GM13976 (cell line): ENCODE measurements around the gene LIMK1.
"Not testable (repeated sequence)": the region's sequence is repeated elsewhere in the genome, so short reads cannot be mapped to it uniquely, and the experiment has no call there.

ENCODE experiments used
- DNase-seq: peaks from one replicate; pipeline ENCODE4 v3.0.0; 2012; ENCODE audit warnings: low spot score
- in situ Hi-C: fragments of 300-500 bp; cut with MboI; formaldehyde crosslinking; loops from one replicate; pipeline ENCODE4 v1.12.0; 2022; ENCODE audit warnings: low sequenced_read_pairs, mixed read lengths, inconsistent platforms; ENCODE audit not compliant: unreplicated experiment
- TF ChIP-seq, protein P1 (sequence below): IDR thresholded peaks from 2 replicates; pipeline ENCODE4 v1.5.1; 2012; ENCODE audit warnings: borderline replicate concordance, mild to moderate bottlenecking; ENCODE audit not compliant: insufficient read depth; ENCODE audit errors: extremely low read depth, missing control alignments, control extremely low read depth

LIMK1 gene

DNA sequence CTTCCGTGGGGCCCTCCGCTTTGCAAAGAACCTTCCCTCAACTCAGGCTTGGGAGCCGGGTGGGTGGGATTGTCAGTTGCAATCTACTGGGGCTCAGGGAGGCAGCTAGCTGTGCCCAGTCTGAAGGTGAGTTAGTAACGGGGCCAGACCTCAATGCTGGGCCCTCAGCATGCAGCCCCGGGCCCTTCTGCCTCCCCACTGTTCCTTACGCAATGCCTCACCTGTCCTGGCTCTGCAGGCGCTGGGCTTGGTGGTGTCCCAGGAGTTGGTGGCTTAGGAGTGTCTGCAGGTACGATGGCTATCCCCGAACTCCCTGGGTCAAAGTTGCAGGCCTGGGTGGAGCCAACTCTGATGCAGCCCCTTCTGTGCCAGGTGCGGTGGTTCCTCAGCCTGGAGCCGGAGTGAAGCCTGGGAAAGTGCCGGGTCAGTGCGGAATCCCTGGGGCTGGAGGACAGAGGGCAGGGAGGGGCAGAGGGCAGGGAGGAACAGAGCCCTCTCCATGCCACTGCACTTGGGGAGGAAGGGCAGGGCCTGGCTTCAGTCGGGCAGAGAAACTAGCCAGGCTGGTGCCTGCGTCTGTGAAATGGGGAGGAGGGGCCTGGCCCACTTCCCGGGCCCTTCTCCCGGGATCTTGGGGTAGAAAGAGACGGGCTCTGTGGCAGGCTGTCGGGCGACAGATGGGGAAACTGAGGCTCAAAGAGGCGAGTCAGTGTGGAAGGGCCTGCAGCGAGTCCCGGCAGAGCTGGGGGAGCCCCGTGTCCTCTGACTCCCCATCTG, 40.7 kb upstream of the LIMK1 start:
- TF ChIP-seq, protein P1, sequence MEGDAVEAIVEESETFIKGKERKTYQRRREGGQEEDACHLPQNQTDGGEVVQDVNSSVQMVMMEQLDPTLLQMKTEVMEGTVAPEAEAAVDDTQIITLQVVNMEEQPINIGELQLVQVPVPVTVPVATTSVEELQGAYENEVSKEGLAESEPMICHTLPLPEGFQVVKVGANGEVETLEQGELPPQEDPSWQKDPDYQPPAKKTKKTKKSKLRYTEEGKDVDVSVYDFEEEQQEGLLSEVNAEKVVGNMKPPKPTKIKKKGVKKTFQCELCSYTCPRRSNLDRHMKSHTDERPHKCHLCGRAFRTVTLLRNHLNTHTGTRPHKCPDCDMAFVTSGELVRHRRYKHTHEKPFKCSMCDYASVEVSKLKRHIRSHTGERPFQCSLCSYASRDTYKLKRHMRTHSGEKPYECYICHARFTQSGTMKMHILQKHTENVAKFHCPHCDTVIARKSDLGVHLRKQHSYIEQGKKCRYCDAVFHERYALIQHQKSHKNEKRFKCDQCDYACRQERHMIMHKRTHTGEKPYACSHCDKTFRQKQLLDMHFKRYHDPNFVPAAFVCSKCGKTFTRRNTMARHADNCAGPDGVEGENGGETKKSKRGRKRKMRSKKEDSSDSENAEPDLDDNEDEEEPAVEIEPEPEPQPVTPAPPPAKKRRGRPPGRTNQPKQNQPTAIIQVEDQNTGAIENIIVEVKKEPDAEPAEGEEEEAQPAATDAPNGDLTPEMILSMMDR: no peak
- no peak for DNase-seq
- in situ Hi-C loops: no loop called here

DNA sequence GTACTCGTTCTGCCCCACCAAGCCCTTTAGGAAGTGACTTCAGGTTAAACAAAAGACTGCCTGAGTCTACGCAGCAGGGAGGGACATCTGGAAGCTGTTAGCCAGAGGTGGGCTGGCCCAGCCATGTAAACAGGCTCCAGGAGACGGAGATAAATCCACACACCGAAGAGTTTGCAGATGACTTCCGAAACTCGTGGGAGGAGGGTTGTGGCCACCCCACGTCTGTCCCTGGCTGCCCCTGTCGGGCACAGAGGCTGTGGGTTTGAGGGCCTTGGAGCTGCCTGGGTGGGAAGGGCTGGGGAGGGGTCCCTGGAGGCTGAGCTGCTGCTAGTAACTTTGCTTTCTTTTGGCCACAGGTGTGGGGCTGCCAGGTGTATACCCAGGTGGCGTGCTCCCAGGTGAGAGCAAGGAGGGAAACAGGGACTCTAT, 40.1 kb upstream of the LIMK1 start:
- in situ Hi-C loops: no loop called here
- TF ChIP-seq, protein P1: no peak
- DNase-seq: no peak

GRCh38 chr7:74044366-74045350, 38.9 kb upstream of the LIMK1 start:
- in situ Hi-C loops: no loop called here
- TF ChIP-seq, protein P1: no peak

DNA sequence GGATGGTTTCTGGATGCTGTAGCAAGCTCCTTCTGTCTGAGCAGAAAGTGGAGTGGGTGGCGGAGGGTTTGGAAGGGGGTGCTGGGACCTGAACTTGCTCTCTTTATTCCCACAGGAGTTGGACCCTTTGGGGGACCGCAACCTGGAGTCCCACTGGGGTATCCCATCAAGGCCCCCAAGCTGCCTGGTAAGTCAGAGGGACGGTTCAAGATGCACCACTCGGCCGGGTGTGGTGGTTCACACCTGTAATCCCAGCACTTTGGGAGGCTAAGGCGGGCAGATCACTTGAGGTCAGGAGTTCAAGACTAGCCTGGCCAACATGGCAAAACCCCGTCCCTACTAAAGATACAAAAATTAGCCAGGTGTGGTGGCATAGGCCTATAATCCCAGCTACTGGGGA, 37.0 kb upstream of the LIMK1 start:
- in situ Hi-C loops: not testable (repeated sequence)

More at GRCh38 chr7:74044366-74045350, 38.9 kb upstream of the LIMK1 start:
- no peak for DNase-seq

DNA sequence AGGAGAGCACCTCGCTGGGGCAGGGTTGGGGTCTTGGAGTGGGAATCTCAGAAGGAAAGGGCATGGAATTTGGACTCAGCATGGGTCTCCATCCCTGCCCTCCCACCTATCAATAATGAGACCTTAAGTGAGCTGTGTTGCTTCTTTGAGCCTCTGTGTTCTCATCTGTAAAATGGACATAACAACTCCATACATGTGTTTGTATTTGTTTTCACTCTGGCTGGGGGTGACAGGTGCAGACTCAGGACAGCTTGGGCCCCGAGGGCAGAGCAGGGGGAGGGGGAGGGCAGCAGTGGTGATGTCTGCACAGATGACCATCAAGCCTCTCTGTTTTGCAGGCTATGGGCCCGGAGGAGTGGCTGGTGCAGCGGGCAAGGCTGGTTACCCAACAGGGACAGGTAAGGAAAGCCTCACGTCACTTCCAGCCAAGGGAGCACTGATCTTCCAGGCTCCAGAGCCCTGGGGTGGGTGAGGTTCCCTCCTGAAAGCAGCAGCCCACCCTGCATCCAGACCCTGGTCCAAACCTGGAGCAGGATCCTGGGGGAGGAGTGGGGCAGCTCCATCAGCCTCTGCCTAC, 35.7 kb upstream of the LIMK1 start:
- TF ChIP-seq, protein P1: no peak
- in situ Hi-C loops: no loop called here
- DNase-seq: no peak

More for the DNA sequence above, 37.0 kb upstream of the LIMK1 start:
- not testable (repeated sequence) for DNase-seq

DNA sequence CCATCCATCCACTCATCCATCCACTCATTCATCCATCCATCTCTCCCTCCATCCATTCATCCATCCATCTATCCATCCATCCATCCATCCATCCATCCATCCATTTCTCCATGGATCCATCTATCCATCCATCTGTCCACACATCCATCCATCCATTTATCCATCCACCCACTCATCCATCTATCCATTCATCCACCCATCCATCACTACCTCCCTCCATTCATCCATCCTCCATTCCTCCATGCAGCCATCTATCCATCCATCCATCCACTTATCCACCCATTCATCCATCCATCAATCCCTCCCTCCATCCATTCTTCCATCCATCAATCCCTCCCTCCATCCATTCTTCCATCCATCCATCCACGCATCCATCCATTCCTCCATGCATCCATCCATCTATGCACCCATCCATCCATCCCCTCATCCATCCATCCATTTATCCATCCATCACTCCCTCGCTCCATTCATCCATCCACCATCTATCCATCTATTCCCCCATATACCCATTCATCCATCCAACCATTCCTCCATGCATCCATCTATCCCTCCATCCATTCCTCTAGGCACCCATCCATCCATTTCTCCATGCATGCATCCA, 34.5 kb upstream of the LIMK1 start:
- no peak for DNase-seq
- TF ChIP-seq, protein P1: no peak
- in situ Hi-C loops: no loop called here
